Endodermal cell (in vitro differentiated cells): ENCODE results near the gene PRKCE. TPM values are rescaled to one million over a fixed set of nuclear protein-coding genes. Genes with fewer than 3 reads are reported as not detected.

Experiments used
- DNase-seq: peaks from one replicate; pipeline ENCODE4 v3.0.0-alpha.2; 2017
- H3K27ac ChIP-seq: 2 replicates; pipeline ENCODE4 v1.5.1; 2013; ENCODE audit warnings: mild to moderate bottlenecking, low read depth, low read length, moderate library complexity
- H3K27me3 ChIP-seq: 2 replicates; pipeline ENCODE4 v1.6.1; 2013; ENCODE audit warnings: mild to moderate bottlenecking, low read length, moderate library complexity; ENCODE audit not compliant: insufficient read depth, control insufficient read depth, poor library complexity, severe bottlenecking
- H3K36me3 ChIP-seq: 2 replicates; pipeline ENCODE4 v1.7.0; 2013; ENCODE audit warnings: mild to moderate bottlenecking, low read length, moderate library complexity; ENCODE audit not compliant: control insufficient read depth, insufficient read depth
- H3K4me1 ChIP-seq: one replicate; pipeline ENCODE4 v1.7.0; 2013; ENCODE audit warnings: low read length; ENCODE audit not compliant: control insufficient read depth, insufficient read depth
- H3K4me3 ChIP-seq: 2 replicates; pipeline ENCODE4 v1.5.1; 2013; ENCODE audit warnings: mild to moderate bottlenecking, low read length, moderate library complexity
- H3K9ac ChIP-seq: 2 replicates; pipeline ENCODE4 v1.6.1; 2013; ENCODE audit warnings: mild to moderate bottlenecking, low read length, moderate library complexity; ENCODE audit not compliant: poor library complexity, severe bottlenecking; ENCODE audit errors: extremely low read depth
- H3K9me3 ChIP-seq: 2 replicates; pipeline ENCODE4 v1.6.1; 2013; ENCODE audit warnings: mild to moderate bottlenecking, low read length, moderate library complexity; ENCODE audit not compliant: control insufficient read depth
- H3K27ac Mint-ChIP-seq: 2 replicates; pipeline ENCODE4 v1.8.0; 2020; ENCODE audit warnings: mixed read lengths
- H3K27me3 Mint-ChIP-seq: 2 replicates; pipeline ENCODE4 v1.8.0; 2021; ENCODE audit warnings: mild to moderate bottlenecking, mixed read lengths; ENCODE audit not compliant: insufficient read depth
- H3K36me3 Mint-ChIP-seq: 2 replicates; pipeline ENCODE4 v1.8.0; 2020; ENCODE audit warnings: low read depth, mixed read lengths
- H3K4me1 Mint-ChIP-seq: 2 replicates; pipeline ENCODE4 v1.8.0; 2020; ENCODE audit warnings: mixed read lengths
- H3K4me3 Mint-ChIP-seq: 2 replicates; pipeline ENCODE4 v1.8.0; 2020; ENCODE audit warnings: mild to moderate bottlenecking, moderate library complexity, mixed read lengths
- H3K9me3 Mint-ChIP-seq: 2 replicates; pipeline ENCODE4 v1.8.0; 2020; ENCODE audit warnings: mild to moderate bottlenecking, mixed read lengths
- CTCF ChIP-seq: fragments of 200-600 bp; sonication (generic); conservative IDR thresholded peaks from 2 replicates; pipeline ENCODE4 v1.5.0; 2021; ENCODE audit warnings: antibody characterized with exemption, mild to moderate bottlenecking
- WGBS, 2 experiments: methylation state at CpG; one replicate each; pipeline versions ENCODE4 v1.1.5 to v1.1.7; 2013; ENCODE audit warnings: missing lambda C conversion rate in 2 of 2, mixed read lengths in 1 of 2; ENCODE audit not compliant: insufficient coverage in 1 of 2, insufficient read length in 1 of 2; 5-methylcytosine and 5-hydroxymethylcytosine counted together
- total RNA-seq, 2 donors: library from RNA; stranded (reverse); fragmentation: NEBNext Ultra II Directional in 1 of 2; extraction: Animal tissue kit (Norgen Biotek cat#: 25700) in 1 of 2; gene quantifications; 2 replicates in 1 of 2; 3 replicates in 1 of 2; pipeline ENCODE4 v1.2.1, GENCODE V29; 2021

Gene PRKCE
- total RNA-seq, 2 donors from 2014 or later: 1.4 to 1.7 TPM

- no peak overlapping the region for H3K27ac Mint-ChIP-seq
- TF ChIP-seq CTCF: no peak
- Histone ChIP-seq H3K4me3 (no peak overlapping the region), H3K27ac (no peak overlapping the region), H3K9ac (no peak overlapping the region), H3K9me3 (no peaks in the 10 kb centered on the region), H3K27me3 (no peaks in the 10 kb centered on the region), H3K4me1 (peaks cover 12% of the 10 kb centered on the region), H3K36me3 (no peaks in the 10 kb centered on the region)
- H3K4me3 Mint-ChIP-seq: no peak overlapping the region
- DNase-seq: no peak
- H3K9me3 Mint-ChIP-seq: no peaks in the 10 kb centered on the region
- H3K27me3 Mint-ChIP-seq: peaks cover 2% of the 10 kb centered on the region
- no peaks in the 10 kb centered on the region for H3K36me3 Mint-ChIP-seq
- H3K4me1 Mint-ChIP-seq: peaks cover 32% of the 10 kb centered on the region
These were observed 25.7 kb upstream of the PRKCE start for GRCh38 chr2:45625824-45626223.

GRCh38 chr2:45626387-45627221, 24.9 kb upstream of the PRKCE start:
- no peak overlapping the region for H3K4me3 Mint-ChIP-seq
- no peak for TF ChIP-seq CTCF
- Histone ChIP-seq H3K9me3 (no peaks in the 10 kb centered on the region), H3K9ac (no peak overlapping the region), H3K4me3 (peak overlapping the region; percentile 1), H3K4me1 (peaks cover 12% of the 10 kb centered on the region), H3K36me3 (no peaks in the 10 kb centered on the region), H3K27ac (no peak overlapping the region), H3K27me3 (no peaks in the 10 kb centered on the region)
- DNase-seq: no peak
- 78 to 93% methylated on average over 3 to 8 of the region's 8 CpGs for WGBS, 2 experiments
- no peaks in the 10 kb centered on the region for H3K36me3 Mint-ChIP-seq
- no peaks in the 10 kb centered on the region for H3K9me3 Mint-ChIP-seq
- H3K27ac Mint-ChIP-seq: no peak overlapping the region
- peaks cover 2% of the 10 kb centered on the region for H3K27me3 Mint-ChIP-seq
- peaks cover 32% of the 10 kb centered on the region for H3K4me1 Mint-ChIP-seq

GRCh38 chr2:45627911-45628310, 23.6 kb upstream of the PRKCE start:
- H3K27ac ChIP-seq: no peak overlapping the region
- no peaks in the 10 kb centered on the region for H3K9me3 Mint-ChIP-seq
- peaks cover 15% of the 10 kb centered on the region for H3K4me1 ChIP-seq
- peaks cover 2% of the 10 kb centered on the region for H3K27me3 Mint-ChIP-seq
- H3K27ac Mint-ChIP-seq: no peak overlapping the region
- no peak overlapping the region for H3K9ac ChIP-seq
- WGBS, 2 experiments: 83% methylated on average over 1 of the region's 1 CpG; no CpG with 5 or more reads in 1 of the 2 experiments
- no peaks in the 10 kb centered on the region for H3K27me3 ChIP-seq
- H3K36me3 ChIP-seq: no peaks in the 10 kb centered on the region
- no peaks in the 10 kb centered on the region for H3K36me3 Mint-ChIP-seq
- no peaks in the 10 kb centered on the region for H3K9me3 ChIP-seq
- peaks cover 37% of the 10 kb centered on the region for H3K4me1 Mint-ChIP-seq
- no peak overlapping the region for H3K4me3 ChIP-seq
- no peak for DNase-seq
- no peak overlapping the region for H3K4me3 Mint-ChIP-seq
- no peak for TF ChIP-seq CTCF
